ENCODE measurements around the gene CLEC20A.

GRCh38 chr1:178518894-178519293 is 22.1 kb upstream of the CLEC20A start:
- TF ChIP-seq MYNN (IDR thresholded peaks at IDR 0.05) (no peak), MYNN (CRISPR knock-in tag; IDR thresholded peaks at IDR 0.05) (no peak), NR0B1 (IDR thresholded peaks at IDR 0.05; ENCODE audit: partially characterized antibody) (no peak), ZNF717 (CRISPR knock-in tag; IDR thresholded peaks at IDR 0.05) (no peak)
- TF ChIP-seq, protein P1, sequence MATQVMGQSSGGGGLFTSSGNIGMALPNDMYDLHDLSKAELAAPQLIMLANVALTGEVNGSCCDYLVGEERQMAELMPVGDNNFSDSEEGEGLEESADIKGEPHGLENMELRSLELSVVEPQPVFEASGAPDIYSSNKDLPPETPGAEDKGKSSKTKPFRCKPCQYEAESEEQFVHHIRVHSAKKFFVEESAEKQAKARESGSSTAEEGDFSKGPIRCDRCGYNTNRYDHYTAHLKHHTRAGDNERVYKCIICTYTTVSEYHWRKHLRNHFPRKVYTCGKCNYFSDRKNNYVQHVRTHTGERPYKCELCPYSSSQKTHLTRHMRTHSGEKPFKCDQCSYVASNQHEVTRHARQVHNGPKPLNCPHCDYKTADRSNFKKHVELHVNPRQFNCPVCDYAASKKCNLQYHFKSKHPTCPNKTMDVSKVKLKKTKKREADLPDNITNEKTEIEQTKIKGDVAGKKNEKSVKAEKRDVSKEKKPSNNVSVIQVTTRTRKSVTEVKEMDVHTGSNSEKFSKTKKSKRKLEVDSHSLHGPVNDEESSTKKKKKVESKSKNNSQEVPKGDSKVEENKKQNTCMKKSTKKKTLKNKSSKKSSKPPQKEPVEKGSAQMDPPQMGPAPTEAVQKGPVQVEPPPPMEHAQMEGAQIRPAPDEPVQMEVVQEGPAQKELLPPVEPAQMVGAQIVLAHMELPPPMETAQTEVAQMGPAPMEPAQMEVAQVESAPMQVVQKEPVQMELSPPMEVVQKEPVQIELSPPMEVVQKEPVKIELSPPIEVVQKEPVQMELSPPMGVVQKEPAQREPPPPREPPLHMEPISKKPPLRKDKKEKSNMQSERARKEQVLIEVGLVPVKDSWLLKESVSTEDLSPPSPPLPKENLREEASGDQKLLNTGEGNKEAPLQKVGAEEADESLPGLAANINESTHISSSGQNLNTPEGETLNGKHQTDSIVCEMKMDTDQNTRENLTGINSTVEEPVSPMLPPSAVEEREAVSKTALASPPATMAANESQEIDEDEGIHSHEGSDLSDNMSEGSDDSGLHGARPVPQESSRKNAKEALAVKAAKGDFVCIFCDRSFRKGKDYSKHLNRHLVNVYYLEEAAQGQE (IDR thresholded peaks at IDR 0.05; ENCODE audit: borderline replicate concordance), result no peak
- TF ChIP-seq, protein P1 (CRISPR knock-in tag; IDR thresholded peaks at IDR 0.05; ENCODE audit: low read depth), result no peak

All from K562 (cell line).